SU-DHL-6 (cell line): ENCODE data around the gene KLHDC7B.

Experiments
- H2AFZ ChIP-seq: fragments of 200-600 bp; sonication (generic); 2 replicates; pipeline ENCODE4 v1.6.1; 2014; ENCODE audit warnings: low read depth, mild to moderate bottlenecking, moderate library complexity, mixed read lengths, antibody characterized with exemption, low read length; ENCODE audit not compliant: severe bottlenecking
- H3F3A ChIP-seq: fragments of 200-600 bp; shearing (Covaris generic); 2 replicates; pipeline ENCODE4 v1.6.0; 2016; ENCODE audit warnings: antibody characterized with exemption, mild to moderate bottlenecking; ENCODE audit not compliant: insufficient read depth
- H3K27ac ChIP-seq: fragments of 200-600 bp; sonication (generic); 2 replicates; pipeline ENCODE4 v1.5.1; 2016; ENCODE audit warnings: low read depth, mild to moderate bottlenecking, low read length, moderate library complexity, mixed read lengths
- H3K27me3 ChIP-seq: fragments of 200-600 bp; sonication (generic), shearing (Covaris generic); 2 replicates; pipeline ENCODE4 v1.6.0; 2014; ENCODE audit warnings: mild to moderate bottlenecking, low read length
- H3K36me3 ChIP-seq: fragments of 200-600 bp; sonication (generic); 2 replicates; pipeline ENCODE4 v1.6.1; 2014; ENCODE audit warnings: mild to moderate bottlenecking, low read length, mixed read lengths
- H3K4me2 ChIP-seq: fragments of 300-600, 200-600 bp; shearing (Covaris generic), sonication (generic); 2 replicates; pipeline ENCODE4 v1.6.0; 2014; ENCODE audit warnings: low read length, low read depth, mild to moderate bottlenecking; ENCODE audit not compliant: poor library complexity, severe bottlenecking
- H3K4me3 ChIP-seq: fragments of 200-600 bp; sonication (generic); 2 replicates; pipeline ENCODE4 v1.5.1; 2014; ENCODE audit warnings: antibody characterized with exemption, low read length, mild to moderate bottlenecking, mixed read lengths; ENCODE audit not compliant: insufficient read depth, poor library complexity, severe bottlenecking
- H3K79me2 ChIP-seq: fragments of 200-600 bp; sonication (generic); 2 replicates; pipeline ENCODE4 v1.6.1; 2014; ENCODE audit warnings: mild to moderate bottlenecking, low read length, moderate library complexity; ENCODE audit not compliant: insufficient read depth
- H3K9ac ChIP-seq: fragments of 200-600 bp; sonication (generic); 2 replicates; pipeline ENCODE4 v1.7.0; 2014; ENCODE audit warnings: mild to moderate bottlenecking, low read length
- H3K9me2 ChIP-seq: fragments of 200-600 bp; sonication (generic); replicated peaks from 2 replicates; pipeline ENCODE4 v1.6.1; 2014; ENCODE audit warnings: low read length; ENCODE audit not compliant: insufficient read depth
- H3K9me3 ChIP-seq: fragments of 200-600 bp; sonication (generic); 2 replicates; pipeline ENCODE4 v1.6.1; 2014; ENCODE audit warnings: low read length, mixed read lengths; ENCODE audit not compliant: insufficient read depth
- H4K20me1 ChIP-seq: fragments of 200-600 bp; sonication (generic); 2 replicates; pipeline ENCODE4 v1.6.1; 2014; ENCODE audit warnings: low read depth, mild to moderate bottlenecking, antibody characterized with exemption, low read length, moderate library complexity, mixed read lengths
- EZH2phosphoT487 ChIP-seq: fragments of 200-600 bp; sonication (generic), shearing (Covaris generic); conservative IDR thresholded peaks from 2 replicates; pipeline ENCODE4 v1.6.1; 2018; ENCODE audit warnings: mild to moderate bottlenecking, antibody characterized with exemption, low read length, moderate library complexity, mixed read lengths
- TF ChIP-seq, protein P1 (sequence below): fragments of 200-600 bp; sonication (generic); IDR thresholded peaks from one replicate; pipeline ENCODE4 v1.5.1; 2017; ENCODE audit warnings: antibody characterized with exemption, mild to moderate bottlenecking, low read length, moderate library complexity; ENCODE audit not compliant: insufficient read depth, poor library complexity, severe bottlenecking

Gene KLHDC7B

DNA sequence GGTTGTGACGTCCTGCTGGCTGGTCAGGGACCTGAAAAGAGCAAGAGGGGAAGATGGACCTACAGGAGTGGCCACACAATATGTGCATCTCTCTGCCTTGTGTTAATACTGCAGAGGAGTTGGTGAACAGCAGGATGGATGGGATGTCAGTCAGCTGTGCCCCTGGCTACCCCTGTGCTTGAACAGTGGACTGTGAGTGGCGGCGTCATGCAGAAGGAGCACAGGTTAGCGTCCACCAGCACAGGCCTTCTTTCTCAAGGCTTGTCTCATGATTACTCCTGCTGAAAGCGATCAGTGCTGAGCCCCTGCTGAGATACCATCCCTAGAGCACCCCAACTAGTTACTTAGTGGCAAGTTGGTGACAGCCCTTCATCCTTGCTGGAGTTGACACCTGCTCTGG is 40.7 kb downstream of the KLHDC7B start:
- H3K27ac ChIP-seq, result no peak overlapping the region
- H4K20me1 ChIP-seq, result no peaks in the 10 kb centered on the region
- no peak overlapping the region for H3K4me3 ChIP-seq
- no peaks in the 10 kb centered on the region for H3K9me2 ChIP-seq
- H3K9ac ChIP-seq, result no peak overlapping the region
- H3K36me3 ChIP-seq, result no peaks in the 10 kb centered on the region
- TF ChIP-seq, protein P1, sequence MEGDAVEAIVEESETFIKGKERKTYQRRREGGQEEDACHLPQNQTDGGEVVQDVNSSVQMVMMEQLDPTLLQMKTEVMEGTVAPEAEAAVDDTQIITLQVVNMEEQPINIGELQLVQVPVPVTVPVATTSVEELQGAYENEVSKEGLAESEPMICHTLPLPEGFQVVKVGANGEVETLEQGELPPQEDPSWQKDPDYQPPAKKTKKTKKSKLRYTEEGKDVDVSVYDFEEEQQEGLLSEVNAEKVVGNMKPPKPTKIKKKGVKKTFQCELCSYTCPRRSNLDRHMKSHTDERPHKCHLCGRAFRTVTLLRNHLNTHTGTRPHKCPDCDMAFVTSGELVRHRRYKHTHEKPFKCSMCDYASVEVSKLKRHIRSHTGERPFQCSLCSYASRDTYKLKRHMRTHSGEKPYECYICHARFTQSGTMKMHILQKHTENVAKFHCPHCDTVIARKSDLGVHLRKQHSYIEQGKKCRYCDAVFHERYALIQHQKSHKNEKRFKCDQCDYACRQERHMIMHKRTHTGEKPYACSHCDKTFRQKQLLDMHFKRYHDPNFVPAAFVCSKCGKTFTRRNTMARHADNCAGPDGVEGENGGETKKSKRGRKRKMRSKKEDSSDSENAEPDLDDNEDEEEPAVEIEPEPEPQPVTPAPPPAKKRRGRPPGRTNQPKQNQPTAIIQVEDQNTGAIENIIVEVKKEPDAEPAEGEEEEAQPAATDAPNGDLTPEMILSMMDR, result no peak
- TF ChIP-seq EZH2phosphoT487, result no peak
- no peak overlapping the region for H3K4me2 ChIP-seq
- H3K27me3 ChIP-seq, result no peaks in the 10 kb centered on the region
- no peaks in the 10 kb centered on the region for H3F3A ChIP-seq
- peaks cover 8% of the 10 kb centered on the region for H3K79me2 ChIP-seq
- no peaks in the 10 kb centered on the region for H3K9me3 ChIP-seq
- H2AFZ ChIP-seq, result no peak overlapping the region

DNA sequence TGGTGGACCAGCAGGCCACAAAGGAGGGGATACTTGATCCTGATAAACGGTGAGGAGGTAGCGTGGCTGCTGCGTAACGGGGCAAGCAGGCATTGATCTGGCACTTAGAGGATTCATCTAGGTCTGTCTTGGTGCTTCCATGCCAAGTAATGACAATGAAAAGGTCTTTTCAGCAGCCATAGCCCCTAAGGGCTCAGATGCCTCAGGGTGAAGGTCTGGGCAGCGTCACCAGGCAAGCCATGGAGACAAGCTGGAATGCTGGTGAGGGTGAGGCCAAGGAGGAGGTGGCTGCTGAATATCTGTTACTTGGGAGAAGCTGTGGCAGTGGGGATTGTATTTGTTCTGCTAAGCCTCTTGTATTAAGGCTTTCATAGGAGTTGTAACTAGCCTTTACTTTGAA is 41.7 kb downstream of the KLHDC7B start:
- H3K27ac ChIP-seq, result no peak overlapping the region
- no peaks in the 10 kb centered on the region for H3K36me3 ChIP-seq
- H2AFZ ChIP-seq, result no peak overlapping the region
- no peaks in the 10 kb centered on the region for H3K9me2 ChIP-seq
- H4K20me1 ChIP-seq, result no peaks in the 10 kb centered on the region
- no peaks in the 10 kb centered on the region for H3K9me3 ChIP-seq
- H3K9ac ChIP-seq, result no peak overlapping the region
- H3K4me3 ChIP-seq, result no peak overlapping the region
- no peaks in the 10 kb centered on the region for H3F3A ChIP-seq
- H3K27me3 ChIP-seq, result no peaks in the 10 kb centered on the region
- H3K79me2 ChIP-seq, result no peaks in the 10 kb centered on the region
- H3K4me2 ChIP-seq, result no peak overlapping the region
- TF ChIP-seq, protein P1, result no peak
- no peak for TF ChIP-seq EZH2phosphoT487

DNA sequence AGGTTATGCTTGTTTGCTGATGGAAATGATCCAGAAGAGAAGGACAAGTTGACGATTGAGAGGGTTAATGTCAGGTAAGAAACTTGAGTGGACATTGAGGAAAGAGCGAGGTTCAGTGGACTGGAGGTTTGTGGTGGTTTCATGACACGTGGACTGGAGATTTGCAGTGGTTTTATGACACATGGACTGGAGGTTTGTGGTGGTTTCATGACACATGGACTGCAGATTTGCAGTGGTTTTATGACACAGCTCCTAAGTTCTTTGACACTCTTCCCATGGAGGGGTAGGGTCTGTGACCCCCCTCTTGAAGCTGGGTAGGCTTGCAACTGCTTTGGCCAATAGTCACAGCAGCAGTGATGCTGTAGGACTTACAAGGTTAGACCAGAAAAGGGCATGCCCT is 49.5 kb downstream of the KLHDC7B start:
- Histone ChIP-seq H3K79me2 (no peaks in the 10 kb centered on the region), H2AFZ (no peak overlapping the region), H3K27ac (no peak overlapping the region), H3K36me3 (no peaks in the 10 kb centered on the region), H4K20me1 (no peaks in the 10 kb centered on the region), H3F3A (no peaks in the 10 kb centered on the region), H3K27me3 (no peaks in the 10 kb centered on the region), H3K9me3 (no peaks in the 10 kb centered on the region), H3K4me3 (no peak overlapping the region), H3K9ac (no peak overlapping the region), H3K9me2 (no peaks in the 10 kb centered on the region), H3K4me2 (no peak overlapping the region)
- no peak for TF ChIP-seq EZH2phosphoT487
- TF ChIP-seq, protein P1, result no peak

DNA sequence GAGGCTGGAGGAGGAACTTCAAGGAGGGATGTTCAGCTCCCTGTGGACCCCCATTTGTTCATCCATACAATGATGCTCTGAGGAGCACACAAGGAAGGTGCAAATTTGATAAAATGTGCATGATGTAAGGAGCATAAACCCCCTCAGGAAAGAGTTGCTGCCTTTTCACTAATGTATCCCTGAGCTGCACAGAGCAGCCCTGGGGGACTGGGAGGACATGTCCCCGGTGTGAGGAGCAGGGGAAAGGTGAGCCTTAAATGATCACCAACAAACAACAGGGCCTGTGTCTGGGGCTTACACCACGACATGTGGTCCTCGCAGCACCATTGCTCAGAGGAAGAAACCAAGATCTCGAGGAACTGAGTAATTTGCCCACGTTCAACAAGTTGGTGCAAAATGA is 51.4 kb downstream of the KLHDC7B start:
- Histone ChIP-seq H3K36me3 (no peaks in the 10 kb centered on the region), H3K27ac (no peak overlapping the region), H3F3A (no peaks in the 10 kb centered on the region), H3K4me3 (no peak overlapping the region), H4K20me1 (no peaks in the 10 kb centered on the region), H3K79me2 (no peaks in the 10 kb centered on the region), H2AFZ (no peak overlapping the region), H3K9ac (no peak overlapping the region), H3K4me2 (no peak overlapping the region), H3K9me2 (no peaks in the 10 kb centered on the region), H3K27me3 (no peaks in the 10 kb centered on the region), H3K9me3 (no peaks in the 10 kb centered on the region)
- TF ChIP-seq, protein P1, result no peak
- TF ChIP-seq EZH2phosphoT487, result no peak
